Neural progenitor cell (in vitro differentiated cells): ENCODE data around the gene TRIM46. TPM values are rescaled to one million over a fixed set of nuclear protein-coding genes. Genes with fewer than 3 reads are reported as not detected.
A peak's percentile ranks its signal among the peaks of the same experiment; 100 is the strongest.
"Not testable (repeated sequence)": the region's sequence is repeated elsewhere in the genome, so short reads cannot be mapped to it uniquely, and the experiment has no call there.

Source experiments
- DNase-seq: peaks from one replicate; pipeline ENCODE4 v3.0.0-alpha.2; 2016; ENCODE audit warnings: low spot score
- H2AFZ ChIP-seq: fragments of 200-600 bp; sonication (generic); replicated peaks from 2 replicates; pipeline ENCODE4 v1.6.1; 2016; ENCODE audit warnings: antibody characterized with exemption
- H3F3A ChIP-seq: fragments of 200-600 bp; sonication (generic); 2 replicates; pipeline ENCODE4 v1.6.1; 2016; ENCODE audit warnings: antibody characterized with exemption, low read depth
- H3K27ac ChIP-seq: fragments of 200-600 bp; sonication (generic); 2 replicates; pipeline ENCODE4 v1.5.1; 2016; ENCODE audit warnings: mild to moderate bottlenecking
- H3K27me3 ChIP-seq: fragments of 200-600 bp; sonication (generic); 2 replicates; pipeline ENCODE4 v1.6.1; 2016; ENCODE audit warnings: mild to moderate bottlenecking, moderate library complexity
- H3K36me3 ChIP-seq: fragments of 200-600 bp; sonication (generic); 2 replicates; pipeline ENCODE4 v1.5.1; 2016
- H3K4me1 ChIP-seq: fragments of 200-600 bp; sonication (generic); 2 replicates; pipeline ENCODE4 v1.6.1; 2016; ENCODE audit warnings: mixed run types
- H3K4me2 ChIP-seq: fragments of 200-600 bp; sonication (generic); 2 replicates; pipeline ENCODE4 v1.6.1; 2016
- H3K4me3 ChIP-seq: fragments of 200-600 bp; sonication (generic); 2 replicates; pipeline ENCODE4 v1.5.1; 2016
- H3K79me2 ChIP-seq: fragments of 200-600 bp; sonication (generic); 2 replicates; pipeline ENCODE4 v1.6.1; 2016; ENCODE audit warnings: low read depth
- H3K9ac ChIP-seq: fragments of 200-600 bp; sonication (generic); 2 replicates; pipeline ENCODE4 v1.6.1; 2016
- H3K9me3 ChIP-seq: fragments of 200-600 bp; sonication (generic); 2 replicates; pipeline ENCODE4 v1.5.1; 2016; ENCODE audit warnings: low read depth
- H4K20me1 ChIP-seq: fragments of 200-600 bp; sonication (generic); 2 replicates; pipeline ENCODE4 v1.6.1; 2016; ENCODE audit warnings: low read depth
- H3K27ac Mint-ChIP-seq: 3 replicates; pipeline ENCODE4 v1.8.0; 2021; ENCODE audit warnings: mixed read lengths
- H3K27me3 Mint-ChIP-seq: 2 replicates; pipeline ENCODE4 v1.8.0; 2022; ENCODE audit warnings: low read depth, mild to moderate bottlenecking, inconsistent platforms, moderate library complexity, mixed read lengths; ENCODE audit not compliant: insufficient read depth
- H3K36me3 Mint-ChIP-seq: 3 replicates; pipeline ENCODE4 v1.8.0; 2021; ENCODE audit warnings: mixed read lengths
- H3K4me1 Mint-ChIP-seq: 3 replicates; pipeline ENCODE4 v1.8.0; 2021; ENCODE audit warnings: mixed read lengths
- H3K4me3 Mint-ChIP-seq: 3 replicates; pipeline ENCODE4 v1.8.0; 2021; ENCODE audit warnings: mild to moderate bottlenecking, moderate library complexity, mixed read lengths
- H3K9me3 Mint-ChIP-seq: 3 replicates; pipeline ENCODE4 v1.8.0; 2020; ENCODE audit warnings: mixed read lengths
- EZH2 ChIP-seq: fragments of 200-600 bp; sonication (generic); IDR thresholded peaks from 2 replicates; pipeline ENCODE4 v1.6.1; 2017; ENCODE audit warnings: antibody characterized with exemption, mild to moderate bottlenecking, moderate library complexity
- EZH2phosphoT487 ChIP-seq: fragments of 200-600 bp; sonication (generic); IDR thresholded peaks from 2 replicates; pipeline ENCODE4 v1.6.1; 2017; ENCODE audit warnings: antibody characterized with exemption
- total RNA-seq: library from RNA; depleted of rRNA; stranded (reverse); fragments of >200 nt; gene quantifications from 2 replicates; pipeline ENCODE4 v1.2.3, GENCODE V29; 2015; ENCODE audit warnings: low replicate concordance
- TF ChIP-seq, protein P1 (sequence below): fragments of 200-600 bp; sonication (generic); IDR thresholded peaks from 2 replicates; pipeline ENCODE4 v1.5.1; 2017; ENCODE audit warnings: antibody characterized with exemption, mild to moderate bottlenecking

The TRIM46 gene
- total RNA-seq, 1 donor from 2014 or later, result 3.9 TPM

DNA sequence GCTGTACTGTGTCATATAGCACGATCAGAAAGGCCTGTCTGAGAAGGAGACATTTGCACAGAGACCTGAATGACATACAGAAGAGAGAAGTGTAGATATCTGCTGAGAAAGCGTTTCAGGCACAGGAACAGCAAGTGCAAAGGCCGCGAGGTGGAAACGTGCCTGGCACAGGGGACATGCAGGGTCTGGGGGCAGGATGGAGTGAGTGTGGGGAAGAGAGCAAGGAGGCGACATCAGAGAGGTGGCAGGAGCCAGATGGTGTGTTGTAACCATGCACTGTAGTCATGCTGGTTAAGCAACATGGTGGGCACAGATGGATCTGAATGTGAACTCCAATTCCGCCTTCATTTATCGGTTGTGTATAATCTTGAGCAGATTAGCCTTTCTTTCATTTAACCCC lies 13.5 kb upstream of the TRIM46 start:
- peaks cover under 1% of the 10 kb centered on the region for H3F3A ChIP-seq
- H3K36me3 ChIP-seq, result no peaks in the 10 kb centered on the region
- no peaks in the 10 kb centered on the region for H3K4me1 ChIP-seq
- H3K79me2 ChIP-seq, result no peaks in the 10 kb centered on the region
- Mint-ChIP-seq H3K27me3 (peaks cover 11% of the 10 kb centered on the region), H3K4me3 (no peak overlapping the region), H3K36me3 (no peaks in the 10 kb centered on the region), H3K4me1 (peaks cover 3% of the 10 kb centered on the region), H3K9me3 (peaks cover 14% of the 10 kb centered on the region), H3K27ac (no peak overlapping the region)
- no peaks in the 10 kb centered on the region for H3K9me3 ChIP-seq
- H3K4me2 ChIP-seq, result no peak overlapping the region
- H2AFZ ChIP-seq, result no peak overlapping the region
- no peak overlapping the region for H3K9ac ChIP-seq
- no peaks in the 10 kb centered on the region for H4K20me1 ChIP-seq
- H3K27ac ChIP-seq, result no peak overlapping the region
- H3K4me3 ChIP-seq, result no peak overlapping the region
- no peak for TF ChIP-seq EZH2phosphoT487
- TF ChIP-seq, protein P1, sequence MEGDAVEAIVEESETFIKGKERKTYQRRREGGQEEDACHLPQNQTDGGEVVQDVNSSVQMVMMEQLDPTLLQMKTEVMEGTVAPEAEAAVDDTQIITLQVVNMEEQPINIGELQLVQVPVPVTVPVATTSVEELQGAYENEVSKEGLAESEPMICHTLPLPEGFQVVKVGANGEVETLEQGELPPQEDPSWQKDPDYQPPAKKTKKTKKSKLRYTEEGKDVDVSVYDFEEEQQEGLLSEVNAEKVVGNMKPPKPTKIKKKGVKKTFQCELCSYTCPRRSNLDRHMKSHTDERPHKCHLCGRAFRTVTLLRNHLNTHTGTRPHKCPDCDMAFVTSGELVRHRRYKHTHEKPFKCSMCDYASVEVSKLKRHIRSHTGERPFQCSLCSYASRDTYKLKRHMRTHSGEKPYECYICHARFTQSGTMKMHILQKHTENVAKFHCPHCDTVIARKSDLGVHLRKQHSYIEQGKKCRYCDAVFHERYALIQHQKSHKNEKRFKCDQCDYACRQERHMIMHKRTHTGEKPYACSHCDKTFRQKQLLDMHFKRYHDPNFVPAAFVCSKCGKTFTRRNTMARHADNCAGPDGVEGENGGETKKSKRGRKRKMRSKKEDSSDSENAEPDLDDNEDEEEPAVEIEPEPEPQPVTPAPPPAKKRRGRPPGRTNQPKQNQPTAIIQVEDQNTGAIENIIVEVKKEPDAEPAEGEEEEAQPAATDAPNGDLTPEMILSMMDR, result no peak
- TF ChIP-seq EZH2, result no peak
- H3K27me3 ChIP-seq, result no peaks in the 10 kb centered on the region
- DNase-seq, result no peak

GRCh38 chr1:155162631-155163030 lies 11.0 kb upstream of the TRIM46 start:
- H3K79me2 ChIP-seq, H3K36me3 Mint-ChIP-seq, H3K27ac ChIP-seq, H3K27me3 ChIP-seq, H3K36me3 ChIP-seq, H3K9me3 ChIP-seq, H3K4me3 Mint-ChIP-seq, H4K20me1 ChIP-seq, H2AFZ ChIP-seq, H3K4me3 ChIP-seq, DNase-seq, H3K4me2 ChIP-seq, H3K27ac Mint-ChIP-seq, H3K9ac ChIP-seq: not testable (repeated sequence)
- Mint-ChIP-seq H3K4me1 (peaks cover 21% of the 10 kb centered on the region), H3K9me3 (peaks cover 13% of the 10 kb centered on the region), H3K27me3 (peaks cover 15% of the 10 kb centered on the region)
- Histone ChIP-seq H3F3A (peaks cover 23% of the 10 kb centered on the region), H3K4me1 (peaks cover 19% of the 10 kb centered on the region)

GRCh38 chr1:155163785-155164184 lies 9.9 kb upstream of the TRIM46 start:
- H3F3A ChIP-seq, result peaks cover 35% of the 10 kb centered on the region
- H3K36me3 Mint-ChIP-seq, H2AFZ ChIP-seq, H3K9ac ChIP-seq, H3K27me3 ChIP-seq, H4K20me1 ChIP-seq, H3K4me3 ChIP-seq, H3K79me2 ChIP-seq, H3K4me3 Mint-ChIP-seq, H3K9me3 ChIP-seq, H3K4me2 ChIP-seq, H3K27ac ChIP-seq, H3K36me3 ChIP-seq, DNase-seq: not testable (repeated sequence)
- H3K27ac Mint-ChIP-seq, result peak overlapping the region; percentile 5
- peaks cover 15% of the 10 kb centered on the region for H3K27me3 Mint-ChIP-seq
- peaks cover 19% of the 10 kb centered on the region for H3K4me1 ChIP-seq
- peaks cover 26% of the 10 kb centered on the region for H3K4me1 Mint-ChIP-seq
- peaks cover 13% of the 10 kb centered on the region for H3K9me3 Mint-ChIP-seq

GRCh38 chr1:155164625-155165024 lies 9.0 kb upstream of the TRIM46 start:
- H3K27ac ChIP-seq, H3K27ac Mint-ChIP-seq, H3K79me2 ChIP-seq, H3K9me3 ChIP-seq, H3K36me3 Mint-ChIP-seq, H3K4me2 ChIP-seq, H3K36me3 ChIP-seq, H3K9ac ChIP-seq, DNase-seq, H4K20me1 ChIP-seq, H2AFZ ChIP-seq, H3K4me3 Mint-ChIP-seq, H3K4me3 ChIP-seq, H3K27me3 ChIP-seq: not testable (repeated sequence)
- H3F3A ChIP-seq, result peaks cover 43% of the 10 kb centered on the region
- Mint-ChIP-seq H3K27me3 (peaks cover 18% of the 10 kb centered on the region), H3K9me3 (peaks cover 13% of the 10 kb centered on the region), H3K4me1 (peaks cover 26% of the 10 kb centered on the region)
- peaks cover 19% of the 10 kb centered on the region for H3K4me1 ChIP-seq

- DNase-seq, result peak; percentile 69
- peaks cover 13% of the 10 kb centered on the region for H3K27me3 Mint-ChIP-seq
- H3K27ac Mint-ChIP-seq, result peak overlapping the region; percentile 69
- Histone ChIP-seq H3K9me3 (no peaks in the 10 kb centered on the region), H3K36me3 (no peaks in the 10 kb centered on the region), H3K4me1 (peaks cover 19% of the 10 kb centered on the region), H3K9ac (no peak overlapping the region), H4K20me1 (no peaks in the 10 kb centered on the region), H3K4me3 (no peak overlapping the region), H3K27ac (peak overlapping the region; percentile 76), H2AFZ (peak overlapping the region; percentile 38), H3K27me3 (no peaks in the 10 kb centered on the region), H3F3A (peaks cover 48% of the 10 kb centered on the region), H3K79me2 (peaks cover 1% of the 10 kb centered on the region), H3K4me2 (peak overlapping the region; percentile 73)
- TF ChIP-seq EZH2phosphoT487 (no peak), EZH2 (no peak)
- TF ChIP-seq, protein P1, result no peak
- H3K9me3 Mint-ChIP-seq, result peaks cover 13% of the 10 kb centered on the region
- peaks cover 4% of the 10 kb centered on the region for H3K36me3 Mint-ChIP-seq
- peaks cover 23% of the 10 kb centered on the region for H3K4me1 Mint-ChIP-seq
- H3K4me3 Mint-ChIP-seq, result peak overlapping the region; percentile 60
These were observed 7.6 kb upstream of the TRIM46 start for GRCh38 chr1:155166051-155166470.
